B cell (primary cell): ENCODE data around the gene SGCD. TPM values are rescaled to one million over a fixed set of nuclear protein-coding genes. Genes with fewer than 3 reads are reported as not detected.
A peak's percentile ranks its signal among the peaks of the same experiment; 100 is the strongest.

Experiments
- ATAC-seq: fragments of 200-7000 bp; cut with Tn5 transposase; one replicate; pipeline ENCODE4 v1.10.0; 2021; ENCODE audit warnings: low read depth, mild to moderate bottlenecking, moderate number of reproducible peaks, moderate library complexity
- CTCF ChIA-PET: fragments of 350-600 bp; sonication (Branson Sonifier 250); formaldehyde crosslinking; loops from one replicate; lab custom pipeline; 2021; ENCODE audit warnings: antibody characterized with exemption, inconsistent platforms; lab: Charles Lee
- POLR2A ChIA-PET: fragments of 350-600 bp; sonication (Branson Sonifier 250); formaldehyde crosslinking; loops from one replicate; lab custom pipeline; 2021; ENCODE audit warnings: antibody characterized with exemption; lab: Charles Lee
- DNase-seq: peaks from one replicate; pipeline ENCODE4 v3.0.0; 2013
- H2AFZ ChIP-seq: 2 replicates; pipeline ENCODE4 v1.6.1; 2012; ENCODE audit warnings: mild to moderate bottlenecking, low read depth, low read length; ENCODE audit not compliant: insufficient read depth, poor library complexity, severe bottlenecking
- H3K27ac ChIP-seq, 2 donors: 1 replicate in 1 of 2; 2 replicates in 1 of 2; pipeline ENCODE4 v1.5.1; 2012 to 2013; ENCODE audit warnings: low read length in 2 of 2, mild to moderate bottlenecking in 2 of 2, moderate library complexity in 1 of 2
- H3K27me3 ChIP-seq, 4 experiments: fragments of 200-600 bp in 1 of 4; sonication (generic) in 1 of 4; replicated peaks in 1 of 4; 1 replicate in 2 of 4; 2 replicates in 2 of 4; pipeline versions ENCODE4 v1.6.1 to v1.7.0; 2013 to 2016; ENCODE audit warnings: low read length in 3 of 4, mild to moderate bottlenecking in 2 of 4, mixed read lengths in 1 of 4, moderate library complexity in 1 of 4; ENCODE audit not compliant: insufficient read depth in 4 of 4, control insufficient read depth in 3 of 4; ENCODE audit errors: control extremely low read depth in 1 of 4
- H3K36me3 ChIP-seq, 2 experiments: replicated peaks in 1 of 2; 1 replicate in 1 of 2; 2 replicates in 1 of 2; pipeline versions ENCODE4 v1.6.1 to v1.7.1; 2013; ENCODE audit warnings: low read length in 1 of 2; ENCODE audit not compliant: insufficient read depth in 2 of 2, control insufficient read depth in 1 of 2; ENCODE audit errors: control extremely low read depth in 1 of 2, extremely low read depth in 1 of 2
- H3K4me1 ChIP-seq, 2 donors: fragments of 200-600 bp in 1 of 2; sonication (generic) in 1 of 2; 1 replicate in 1 of 2; 2 replicates in 1 of 2; pipeline versions ENCODE4 v1.5.1 to v1.6.1; 2013 to 2017; ENCODE audit warnings: low read length in 2 of 2; ENCODE audit not compliant: control insufficient read depth in 2 of 2, insufficient read depth in 2 of 2
- H3K4me2 ChIP-seq: replicated peaks from 2 replicates; pipeline ENCODE3; 2012; ENCODE audit warnings: mild to moderate bottlenecking, low read depth, low read length; ENCODE audit not compliant: poor library complexity, severe bottlenecking
- H3K4me3 ChIP-seq, 5 experiments: fragments of 200-600 bp in 1 of 5; sonication (generic) in 1 of 5; 1 replicate in 3 of 5; 2 replicates in 2 of 5; pipeline versions ENCODE4 v1.5.1 to v1.7.0; 2011 to 2016; ENCODE audit warnings: low read length in 4 of 5, mild to moderate bottlenecking in 4 of 5, low read depth in 2 of 5, control low read depth in 1 of 5, moderate library complexity in 1 of 5; ENCODE audit not compliant: insufficient read depth in 1 of 5; ENCODE audit errors: control extremely low read depth in 1 of 5, extremely low read depth in 1 of 5
- H3K79me2 ChIP-seq: fragments of 200-600 bp; sonication (generic); one replicate; pipeline ENCODE4 v1.6.0; 2016; ENCODE audit warnings: low read length; ENCODE audit not compliant: control insufficient read depth, insufficient read depth
- H3K9ac ChIP-seq: fragments of 200-600 bp; sonication (generic); 2 replicates; pipeline ENCODE4 v1.6.1; 2017; ENCODE audit warnings: mild to moderate bottlenecking, low read length, moderate library complexity
- H3K9me3 ChIP-seq, 3 donors: one replicate each; pipeline versions ENCODE4 v1.6.1 to v1.7.1; 2013; ENCODE audit warnings: low read length in 2 of 3; ENCODE audit not compliant: control insufficient read depth in 2 of 3, insufficient read depth in 1 of 3; ENCODE audit errors: control extremely low read depth in 1 of 3
- H4K20me1 ChIP-seq: 2 replicates; pipeline ENCODE4 v1.6.0; 2012; ENCODE audit warnings: mild to moderate bottlenecking, low read length; ENCODE audit not compliant: insufficient read depth, control insufficient read depth, poor library complexity, severe bottlenecking
- H3K27ac Mint-ChIP-seq: one replicate; pipeline ENCODE4 v1.8.0; 2021; ENCODE audit warnings: mixed read lengths
- H3K27me3 Mint-ChIP-seq: one replicate; pipeline ENCODE4 v1.8.0; 2021; ENCODE audit warnings: mixed read lengths
- H3K4me1 Mint-ChIP-seq: one replicate; pipeline ENCODE4 v1.8.0; 2021; ENCODE audit warnings: mixed read lengths
- H3K4me3 Mint-ChIP-seq: one replicate; pipeline ENCODE4 v1.8.0; 2021; ENCODE audit warnings: mixed read lengths
- H3K9me3 Mint-ChIP-seq: one replicate; pipeline ENCODE4 v1.8.0; 2022; ENCODE audit warnings: mixed read lengths; ENCODE audit not compliant: insufficient read depth
- CTCF ChIP-seq: fragments of 200-600 bp; IDR thresholded peaks from one replicate; pipeline ENCODE4 v1.8.0; 2022; ENCODE audit warnings: antibody characterized with exemption, mild to moderate bottlenecking
- EZH2 ChIP-seq: IDR thresholded peaks from 2 replicates; pipeline ENCODE4 v1.6.1; 2012; ENCODE audit warnings: borderline replicate concordance, low read depth, mild to moderate bottlenecking, moderate library complexity, low read length; ENCODE audit not compliant: insufficient read depth, poor library complexity, severe bottlenecking
- WGBS: methylation state at CpG from one replicate; pipeline ENCODE4 v1.1.5; 2013; ENCODE audit warnings: missing lambda C conversion rate; ENCODE audit not compliant: insufficient coverage; 5-methylcytosine and 5-hydroxymethylcytosine counted together
- intact Hi-C: fragments of 100-400 bp; cut with micrococcal nuclease; formaldehyde crosslinking; loops from one replicate; pipeline ENCODE4 v1.10.0; 2022
- polyA plus RNA-seq: library from polyadenylated mRNA; depleted of rRNA; stranded (reverse); fragments of >200 nt; gene quantifications from 2 replicates; pipeline ENCODE4 v1.2.3, GENCODE V29; 2012
- total RNA-seq, 2 donors: library from RNA; stranded (reverse); fragments of 120-200 nt in 1 of 2; gene quantifications; 1 replicate in 1 of 2; 2 replicates in 1 of 2; pipeline versions ENCODE4 v1.2.3 to v1.2.4, GENCODE V29; 2013 to 2022

Gene SGCD
- total and polyA plus RNA-seq, 2 donors (not counting 1 experiment from before 2014, with no cell fraction given): not detected

- H3K36me3 ChIP-seq: no peaks in the 10 kb centered on the region
- H3K9ac ChIP-seq: no peak overlapping the region
- Mint-ChIP-seq H3K27me3 (no peaks in the 10 kb centered on the region), H3K9me3 (no peaks in the 10 kb centered on the region), H3K4me3 (no peak overlapping the region), H3K4me1 (peaks cover 5% of the 10 kb centered on the region), H3K27ac (no peak overlapping the region)
- H4K20me1 ChIP-seq: no peaks in the 10 kb centered on the region
- no peaks in the 10 kb centered on the region for H3K79me2 ChIP-seq
- ATAC-seq: no peak
- no peak overlapping the region for H3K27ac ChIP-seq
- TF ChIP-seq CTCF (no peak), EZH2 (no peak)
- intact Hi-C loops: no loop called here
- H3K4me2 ChIP-seq: no peak overlapping the region
- no peaks in the 10 kb centered on the region for H3K4me1 ChIP-seq
- 55% methylated on average over 2 of the region's 3 CpGs for WGBS
- peaks cover 0 to 3% (median 0%) of the 10 kb centered on the region in 4 experiments for H3K27me3 ChIP-seq
- ChIA-PET POLR2A (no interaction called here), CTCF (no interaction called here)
- H3K9me3 ChIP-seq: no peaks in the 10 kb centered on the region
- DNase-seq: peak; percentile 10
- H2AFZ ChIP-seq: no peak overlapping the region
- no peak overlapping the region for H3K4me3 ChIP-seq
Measured at GRCh38 chr5:156375895-156376495, 49.0 kb downstream of the SGCD start.

GRCh38 chr5:156376751-156377150 lies 49.8 kb downstream of the SGCD start:
- no peaks in the 10 kb centered on the region for H3K9me3 Mint-ChIP-seq
- ATAC-seq (no peak), DNase-seq (no peak)
- Histone ChIP-seq H3K4me3 (no peak overlapping the region), H4K20me1 (no peaks in the 10 kb centered on the region), H3K4me1 (no peaks in the 10 kb centered on the region), H3K36me3 (no peaks in the 10 kb centered on the region), H3K9ac (no peak overlapping the region), H3K79me2 (no peaks in the 10 kb centered on the region), H2AFZ (no peak overlapping the region), H3K9me3 (no peaks in the 10 kb centered on the region), H3K27me3 (no peaks in the 10 kb centered on the region), H3K4me2 (no peak overlapping the region), H3K27ac (no peak overlapping the region)
- intact Hi-C loops: no loop called here
- no peak overlapping the region for H3K27ac Mint-ChIP-seq
- peaks cover 5% of the 10 kb centered on the region for H3K4me1 Mint-ChIP-seq
- ChIA-PET POLR2A (no interaction called here), CTCF (no interaction called here)
- peaks cover 3% of the 10 kb centered on the region for H3K27me3 Mint-ChIP-seq
- H3K4me3 Mint-ChIP-seq: no peak overlapping the region
- no peak for TF ChIP-seq CTCF
